Natural killer cell (primary cell): ENCODE results near the gene GJA5. TPM values are rescaled to one million over a fixed set of nuclear protein-coding genes. Genes with fewer than 3 reads are reported as not detected.

ENCODE experiments used
- ATAC-seq, 3 donors: fragments of 150-1000 bp in 2 of 3; fragments of 200-7000 bp in 1 of 3; cut with Tn5 transposase; 1 replicate in 1 of 3; 2 replicates in 2 of 3; pipeline ENCODE4 v1.10.0; 2021; ENCODE audit warnings: mild to moderate bottlenecking in 2 of 3, moderate library complexity in 2 of 3
- DNase-seq, 2 donors: peaks; one replicate each; pipeline versions ENCODE4 v3.0.0 to v3.0.0-alpha.2; 2013 to 2021; ENCODE audit warnings: mixed read lengths in 1 of 2
- H3K27ac ChIP-seq: one replicate; pipeline ENCODE4 v1.5.1; 2013; ENCODE audit warnings: mild to moderate bottlenecking, low read length
- H3K27me3 ChIP-seq: one replicate; pipeline ENCODE4 v1.6.1; 2013; ENCODE audit warnings: low read length; ENCODE audit not compliant: control insufficient read depth, insufficient read depth
- H3K36me3 ChIP-seq: one replicate; pipeline ENCODE4 v1.6.1; 2013; ENCODE audit warnings: low read length; ENCODE audit not compliant: control insufficient read depth, insufficient read depth
- H3K4me1 ChIP-seq: one replicate; pipeline ENCODE4 v1.6.1; 2013; ENCODE audit warnings: low read length; ENCODE audit not compliant: control insufficient read depth, insufficient read depth
- H3K4me3 ChIP-seq: one replicate; pipeline ENCODE4 v1.5.1; 2013; ENCODE audit warnings: low read length
- H3K9me3 ChIP-seq: one replicate; pipeline ENCODE4 v1.6.1; 2013; ENCODE audit warnings: low read length; ENCODE audit not compliant: control insufficient read depth, insufficient read depth
- H3K27ac Mint-ChIP-seq, 2 donors: one replicate each; pipeline ENCODE4 v1.8.0; 2022; ENCODE audit warnings: mild to moderate bottlenecking in 2 of 2, mixed read lengths in 2 of 2, moderate library complexity in 1 of 2
- H3K27me3 Mint-ChIP-seq, 2 donors: one replicate each; pipeline ENCODE4 v1.8.0; 2022; ENCODE audit warnings: low read depth in 2 of 2, mixed read lengths in 2 of 2
- H3K36me3 Mint-ChIP-seq: one replicate; pipeline ENCODE4 v1.8.0; 2022; ENCODE audit warnings: mixed read lengths
- H3K4me1 Mint-ChIP-seq, 2 donors: one replicate each; pipeline ENCODE4 v1.8.0; 2022; ENCODE audit warnings: mixed read lengths in 2 of 2
- H3K4me3 Mint-ChIP-seq: one replicate; pipeline ENCODE4 v1.8.0; 2022; ENCODE audit warnings: mild to moderate bottlenecking, moderate library complexity, mixed read lengths
- H3K9me3 Mint-ChIP-seq, 2 donors: one replicate each; pipeline ENCODE4 v1.8.0; 2022; ENCODE audit warnings: mixed read lengths in 2 of 2
- WGBS: methylation state at CpG from one replicate; pipeline ENCODE4 v1.1.7; 2013; ENCODE audit warnings: missing lambda C conversion rate; ENCODE audit not compliant: insufficient coverage; 5-methylcytosine and 5-hydroxymethylcytosine counted together
- intact Hi-C: fragments of 100-400 bp; cut with micrococcal nuclease; formaldehyde crosslinking; loops from one replicate; pipeline ENCODE4 v1.14.2; 2022
- total RNA-seq, 4 donors: library from RNA; stranded (reverse); fragments of 120-200 nt in 1 of 4; gene quantifications; one replicate each; pipeline versions ENCODE4 v1.2.3 to v1.2.4, GENCODE V29; 2013 to 2022
- TF ChIP-seq, protein P1 (sequence below): fragments of 200-600 bp; IDR thresholded peaks from one replicate; pipeline ENCODE4 v1.8.0; 2022; ENCODE audit warnings: antibody characterized with exemption

Gene GJA5
- total RNA-seq, 3 donors from 2014 or later (not counting 1 experiment from before 2014, with no cell fraction given): not detected

DNA sequence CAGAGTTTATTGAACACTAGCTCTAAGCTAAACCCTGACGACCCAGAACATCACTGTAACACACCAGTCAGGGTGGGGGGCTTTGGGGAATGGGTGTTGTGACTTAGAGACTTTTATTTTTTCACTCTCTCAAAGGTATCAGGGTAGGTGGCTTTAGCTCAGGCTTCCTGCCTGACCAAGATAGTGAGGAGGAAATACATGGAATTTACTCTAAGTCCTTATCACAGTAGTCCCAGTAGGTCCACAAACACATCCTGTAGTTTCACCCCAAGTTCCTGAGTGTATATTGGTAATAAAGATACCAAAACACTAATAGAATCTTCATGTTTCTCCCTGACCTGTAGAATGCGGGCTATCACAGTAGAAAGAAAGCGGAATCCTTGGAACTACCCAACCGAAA is 15.1 kb downstream of the GJA5 start:
- no peaks in the 10 kb centered on the region for H3K36me3 Mint-ChIP-seq
- H3K4me3 ChIP-seq: no peak overlapping the region
- DNase-seq (no peak), ATAC-seq (no peak)
- H3K4me3 Mint-ChIP-seq: no peak overlapping the region
- no peaks in the 10 kb centered on the region for H3K9me3 Mint-ChIP-seq
- no peaks in the 10 kb centered on the region for H3K9me3 ChIP-seq
- WGBS: 78% methylated on average over 3 of the region's 4 CpGs
- no peak overlapping the region for H3K27ac ChIP-seq
- no peaks in the 10 kb centered on the region for H3K36me3 ChIP-seq
- no peak overlapping the region for H3K27ac Mint-ChIP-seq
- H3K27me3 Mint-ChIP-seq: peaks cover 10 to 29% of the 10 kb centered on the region in 2 donors
- no peaks in the 10 kb centered on the region for H3K27me3 ChIP-seq
- intact Hi-C loops: no loop called here
- H3K4me1 ChIP-seq: no peaks in the 10 kb centered on the region
- TF ChIP-seq, protein P1, sequence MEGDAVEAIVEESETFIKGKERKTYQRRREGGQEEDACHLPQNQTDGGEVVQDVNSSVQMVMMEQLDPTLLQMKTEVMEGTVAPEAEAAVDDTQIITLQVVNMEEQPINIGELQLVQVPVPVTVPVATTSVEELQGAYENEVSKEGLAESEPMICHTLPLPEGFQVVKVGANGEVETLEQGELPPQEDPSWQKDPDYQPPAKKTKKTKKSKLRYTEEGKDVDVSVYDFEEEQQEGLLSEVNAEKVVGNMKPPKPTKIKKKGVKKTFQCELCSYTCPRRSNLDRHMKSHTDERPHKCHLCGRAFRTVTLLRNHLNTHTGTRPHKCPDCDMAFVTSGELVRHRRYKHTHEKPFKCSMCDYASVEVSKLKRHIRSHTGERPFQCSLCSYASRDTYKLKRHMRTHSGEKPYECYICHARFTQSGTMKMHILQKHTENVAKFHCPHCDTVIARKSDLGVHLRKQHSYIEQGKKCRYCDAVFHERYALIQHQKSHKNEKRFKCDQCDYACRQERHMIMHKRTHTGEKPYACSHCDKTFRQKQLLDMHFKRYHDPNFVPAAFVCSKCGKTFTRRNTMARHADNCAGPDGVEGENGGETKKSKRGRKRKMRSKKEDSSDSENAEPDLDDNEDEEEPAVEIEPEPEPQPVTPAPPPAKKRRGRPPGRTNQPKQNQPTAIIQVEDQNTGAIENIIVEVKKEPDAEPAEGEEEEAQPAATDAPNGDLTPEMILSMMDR: no peak
- no peaks in the 10 kb centered on the region for H3K4me1 Mint-ChIP-seq

DNA sequence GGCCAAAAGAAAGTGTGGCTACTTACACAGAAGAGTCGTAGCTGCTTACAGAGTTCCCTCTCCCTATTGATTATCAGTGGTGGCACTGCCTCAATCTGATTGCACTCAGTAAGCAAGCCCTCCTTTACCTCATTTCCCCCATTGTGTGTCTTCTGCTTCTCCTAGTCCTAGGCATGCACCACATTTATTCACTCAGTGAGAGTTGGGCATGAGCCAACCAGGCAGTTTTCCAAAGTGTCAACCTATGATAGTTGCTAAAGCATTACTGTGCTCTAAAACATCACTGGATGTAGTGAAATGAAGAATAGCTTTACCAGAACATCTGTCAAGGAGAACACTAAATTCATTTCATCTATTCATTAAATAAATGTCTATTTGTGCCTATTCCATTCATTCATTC is 19.3 kb downstream of the GJA5 start:
- Mint-ChIP-seq H3K9me3 (no peaks in the 10 kb centered on the region), H3K36me3 (no peaks in the 10 kb centered on the region), H3K27me3 (peaks cover 5 to 9% of the 10 kb centered on the region in 2 donors), H3K27ac (no peak overlapping the region), H3K4me3 (no peak overlapping the region), H3K4me1 (peaks cover 5 to 6% of the 10 kb centered on the region in 2 donors)
- Histone ChIP-seq H3K27ac (no peak overlapping the region), H3K27me3 (no peaks in the 10 kb centered on the region), H3K9me3 (no peaks in the 10 kb centered on the region), H3K36me3 (no peaks in the 10 kb centered on the region), H3K4me1 (no peaks in the 10 kb centered on the region), H3K4me3 (no peak overlapping the region)
- WGBS: 86% methylated on average over 1 of the region's 1 CpG
- TF ChIP-seq, protein P1: no peak
- ATAC-seq: no peak
- intact Hi-C loops: no loop called here
- no peak for DNase-seq

DNA sequence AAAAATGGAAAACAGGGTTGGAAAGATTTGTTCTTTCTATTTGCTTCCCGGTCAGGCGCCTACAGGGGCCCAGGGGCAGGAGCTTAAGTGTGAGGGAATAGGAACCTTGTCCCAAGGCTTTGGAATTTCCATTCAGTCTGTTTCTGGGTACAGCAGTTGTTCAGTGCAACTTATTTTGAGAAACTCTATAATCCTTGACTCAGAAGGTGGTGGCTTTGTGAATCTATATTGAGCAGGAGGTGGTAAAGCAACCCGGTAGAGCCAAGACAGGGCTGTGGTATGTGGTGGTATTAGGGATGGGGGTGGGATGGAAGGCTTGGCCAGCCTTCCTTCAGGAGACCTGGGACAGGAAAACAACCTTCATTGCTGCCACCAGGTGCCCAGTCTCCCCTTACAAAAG is 20.0 kb downstream of the GJA5 start:
- Mint-ChIP-seq H3K27me3 (peaks cover 0 to 9% of the 10 kb centered on the region in 2 donors), H3K27ac (no peak overlapping the region), H3K9me3 (no peaks in the 10 kb centered on the region), H3K36me3 (no peaks in the 10 kb centered on the region), H3K4me3 (no peak overlapping the region), H3K4me1 (peaks cover 7 to 9% of the 10 kb centered on the region in 2 donors)
- Histone ChIP-seq H3K4me1 (no peaks in the 10 kb centered on the region), H3K27me3 (no peaks in the 10 kb centered on the region), H3K36me3 (no peaks in the 10 kb centered on the region), H3K9me3 (no peaks in the 10 kb centered on the region), H3K27ac (no peak overlapping the region), H3K4me3 (no peak overlapping the region)
- DNase-seq: no peak
- WGBS: 96% methylated on average over 3 of the region's 3 CpGs
- intact Hi-C loops: no loop called here
- TF ChIP-seq, protein P1: no peak
- no peak for ATAC-seq

DNA sequence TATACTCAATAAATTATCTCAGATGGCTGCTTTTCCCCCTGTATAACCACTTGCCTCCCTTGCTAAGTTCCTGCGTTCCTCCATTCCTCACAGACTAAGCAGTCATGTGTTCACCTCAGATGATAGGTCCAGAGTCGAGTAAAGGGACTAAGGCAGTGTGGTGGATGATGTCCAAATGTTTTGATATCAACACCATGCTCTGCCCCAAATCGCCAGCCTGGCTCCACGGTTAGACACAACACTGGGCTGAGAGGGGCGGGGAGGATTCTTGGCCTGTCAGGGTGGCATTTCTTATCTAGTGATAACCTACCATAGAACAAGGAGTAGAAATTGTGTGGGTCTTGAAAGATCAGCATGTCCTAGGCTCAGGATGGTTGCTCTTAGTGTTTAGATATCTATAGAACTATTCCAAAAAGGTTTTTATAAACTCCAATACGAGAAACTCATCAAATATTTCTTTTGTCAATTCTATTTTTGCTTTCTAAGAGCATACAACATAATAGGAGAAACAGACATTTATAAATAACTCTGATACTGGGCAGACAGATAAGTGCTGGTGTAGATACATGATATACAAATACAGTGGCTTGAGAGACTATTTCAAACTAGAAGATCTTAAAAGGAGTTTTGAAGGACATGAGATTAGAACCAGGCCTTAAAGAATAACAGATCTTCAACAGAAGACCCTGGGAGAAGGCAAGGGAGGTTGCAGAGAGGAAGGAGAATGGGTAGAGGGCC is 21.5 kb downstream of the GJA5 start:
- Mint-ChIP-seq H3K4me3 (no peak overlapping the region), H3K27ac (no peak overlapping the region), H3K36me3 (no peaks in the 10 kb centered on the region), H3K9me3 (no peaks in the 10 kb centered on the region), H3K4me1 (peaks cover 17 to 19% of the 10 kb centered on the region in 2 donors), H3K27me3 (peaks cover 1 to 9% of the 10 kb centered on the region in 2 donors)
- TF ChIP-seq, protein P1: no peak
- intact Hi-C loops: no loop called here
- H3K36me3 ChIP-seq: no peaks in the 10 kb centered on the region
- no peak overlapping the region for H3K27ac ChIP-seq
- no peaks in the 10 kb centered on the region for H3K9me3 ChIP-seq
- ATAC-seq: no peak
- no peak overlapping the region for H3K4me3 ChIP-seq
- WGBS: 91% methylated on average over 4 of the region's 6 CpGs
- no peaks in the 10 kb centered on the region for H3K4me1 ChIP-seq
- no peaks in the 10 kb centered on the region for H3K27me3 ChIP-seq
- no peak for DNase-seq
